HG03025 (cell line): ENCODE measurements around the gene JAK3.
"Not testable (repeated sequence)": the region's sequence is repeated elsewhere in the genome, so short reads cannot be mapped to it uniquely, and the experiment has no call there.

Experiments
- ATAC-seq: cut with Tn5 transposase; IDR thresholded peaks from one replicate; pipeline ENCODE4 v1.9.1; 2021; ENCODE audit warnings: mild to moderate bottlenecking, moderate library complexity; ENCODE audit not compliant: unreplicated experiment, low FRiP score

The JAK3 gene

GRCh38 chr19:17811103-17811502, 36.7 kb downstream of the JAK3 start:
- ATAC-seq: no peak

GRCh38 chr19:17807731-17808316, 40.0 kb downstream of the JAK3 start:
- no peak for ATAC-seq

GRCh38 chr19:17806945-17807344, 40.8 kb downstream of the JAK3 start:
- ATAC-seq: no peak

- no peak for ATAC-seq
These were observed 42.4 kb downstream of the JAK3 start for GRCh38 chr19:17805427-17805826.

GRCh38 chr19:17803264-17803896, 44.4 kb downstream of the JAK3 start:
- no peak for ATAC-seq

- no peak for ATAC-seq
These were observed 45.5 kb downstream of the JAK3 start for GRCh38 chr19:17802137-17802858.

GRCh38 chr19:17798599-17798998, 49.2 kb downstream of the JAK3 start:
- ATAC-seq: not testable (repeated sequence)

- ATAC-seq: no peak
These were observed 50.2 kb downstream of the JAK3 start for GRCh38 chr19:17797424-17798201.

- no peak for ATAC-seq
These were observed 50.9 kb downstream of the JAK3 start for GRCh38 chr19:17796838-17797423.

- no peak for ATAC-seq
These were observed 51.6 kb downstream of the JAK3 start for GRCh38 chr19:17796013-17796837.

- ATAC-seq: no peak
These were observed 52.3 kb downstream of the JAK3 start for GRCh38 chr19:17795495-17795856.

- ATAC-seq: no peak
These were observed 52.9 kb downstream of the JAK3 start, which contains the start of gene B3GNT3 for GRCh38 chr19:17794731-17795494. TSS of gene B3GNT3 (plus strand) at chr19:17795138. CDS start at chr19:17807808, 12,670 bp downstream.

GRCh38 chr19:17794412-17794730, 53.4 kb downstream of the JAK3 start:
- ATAC-seq: no peak

- ATAC-seq: no peak
These were observed 57.6 kb downstream of the JAK3 start for GRCh38 chr19:17790059-17790780.

GRCh38 chr19:17788632-17789031, 59.1 kb downstream of the JAK3 start:
- no peak for ATAC-seq

- ATAC-seq: no peak
These were observed 60.4 kb downstream of the JAK3 start for GRCh38 chr19:17787274-17787913.

GRCh38 chr19:17784201-17785008, 63.4 kb downstream of the JAK3 start:
- no peak for ATAC-seq
